HG03432 (cell line): ENCODE measurements around the gene OSBPL2.

Experiments
- ATAC-seq: cut with Tn5 transposase; IDR thresholded peaks from one replicate; pipeline ENCODE4 v1.9.1; 2021; ENCODE audit warnings: mild to moderate bottlenecking, moderate library complexity; ENCODE audit not compliant: unreplicated experiment

Gene OSBPL2

GRCh38 chr20:62220666-62221568 lies 17.4 kb upstream of the OSBPL2 start:
- no peak for ATAC-seq

GRCh38 chr20:62222266-62222850 lies 16.0 kb upstream of the OSBPL2 start:
- ATAC-seq, result no peak

GRCh38 chr20:62222972-62223371 lies 15.3 kb upstream of the OSBPL2 start:
- no peak for ATAC-seq

- no peak for ATAC-seq
Measured at GRCh38 chr20:62223571-62223970, 14.8 kb upstream of the OSBPL2 start.

- ATAC-seq, result no peak
Measured at GRCh38 chr20:62224113-62224855, 14.0 kb upstream of the OSBPL2 start.

- ATAC-seq, result no peak
Measured at GRCh38 chr20:62225026-62225425, 13.3 kb upstream of the OSBPL2 start.

GRCh38 chr20:62225820-62226635 lies 12.3 kb upstream of the OSBPL2 start:
- no peak for ATAC-seq

GRCh38 chr20:62226707-62227590 lies 11.4 kb upstream of the OSBPL2 start:
- ATAC-seq, result no peak

GRCh38 chr20:62227591-62227976 lies 10.7 kb upstream of the OSBPL2 start:
- no peak for ATAC-seq

GRCh38 chr20:62227977-62228958 lies 10.1 kb upstream of the OSBPL2 start:
- no peak for ATAC-seq

- no peak for ATAC-seq
Measured at GRCh38 chr20:62228982-62229545, 9.3 kb upstream of the OSBPL2 start.

- ATAC-seq, result no peak
Measured at GRCh38 chr20:62229667-62230066, 8.7 kb upstream of the OSBPL2 start.

GRCh38 chr20:62230276-62230675 lies 8.0 kb upstream of the OSBPL2 start:
- ATAC-seq, result no peak

- ATAC-seq, result no peak
Measured at GRCh38 chr20:62230696-62231095, 7.6 kb upstream of the OSBPL2 start.

GRCh38 chr20:62231292-62231691 lies 7.0 kb upstream of the OSBPL2 start:
- no peak for ATAC-seq

- no peak for ATAC-seq
Measured at GRCh38 chr20:62232194-62232593, 6.1 kb upstream of the OSBPL2 start.

- ATAC-seq, result no peak
Measured at GRCh38 chr20:62232770-62233645, 5.3 kb upstream of the OSBPL2 start.
